Measurements from ENCODE around the gene DMRTC2.

DMRTC2 gene

DNA sequence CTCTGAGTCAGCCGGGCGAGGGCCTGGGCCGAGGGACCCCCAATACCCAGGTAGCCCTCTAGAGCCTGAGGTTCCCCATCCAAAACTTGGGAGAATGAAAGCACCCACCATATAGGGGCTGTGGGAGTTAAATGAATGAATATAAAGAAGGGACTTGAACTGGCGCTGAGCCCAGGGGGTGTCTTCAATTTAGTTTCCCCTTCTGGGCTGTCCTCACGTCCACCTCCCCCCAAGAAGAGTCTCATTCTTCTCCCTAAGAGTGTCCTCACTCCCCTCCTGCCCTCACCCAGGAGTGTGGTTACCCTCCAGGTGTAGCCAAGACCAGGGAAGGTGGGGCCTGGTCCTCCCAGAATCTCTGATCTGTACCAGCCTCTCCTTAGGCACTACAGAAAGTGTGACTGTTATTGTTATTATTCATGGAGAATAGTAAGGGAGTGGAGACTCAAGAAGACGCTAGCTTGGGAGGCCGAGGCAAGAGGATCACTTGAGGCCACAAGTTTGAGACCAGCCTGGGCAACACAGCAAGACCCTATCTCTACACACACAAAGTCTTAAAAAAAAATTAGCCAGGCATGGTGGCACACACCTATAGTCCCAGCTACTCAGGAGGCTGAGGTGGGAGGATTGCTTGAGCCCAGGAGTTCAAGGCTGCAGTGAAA is 35.0 kb downstream of the DMRTC2 start:
- Histone ChIP-seq H3K27me3 (ENCODE audit: low read length) (no peaks in the 10 kb centered on the region), H3K79me2 (ENCODE audit: insufficient read depth, low read length) (peaks cover 38% of the 10 kb centered on the region), H4K20me1 (ENCODE audit: low read depth, low read length) (no peaks in the 10 kb centered on the region), H3F3A (ENCODE audit: insufficient read depth) (peaks cover 74% of the 10 kb centered on the region), H3K9me2 (replicated peaks; ENCODE audit: insufficient read depth, low read length) (no peaks in the 10 kb centered on the region), H3K4me3 (ENCODE audit: insufficient read depth, low read length, poor library complexity, severe bottlenecking) (peak overlapping the region; percentile 86), H2AFZ (ENCODE audit: low read depth, low read length, severe bottlenecking) (no peak overlapping the region), H3K4me2 (ENCODE audit: low read depth, low read length, poor library complexity, severe bottlenecking) (peak overlapping the region; percentile 98), H3K36me3 (ENCODE audit: low read length) (peaks cover 20% of the 10 kb centered on the region), H3K9me3 (ENCODE audit: insufficient read depth, low read length) (no peaks in the 10 kb centered on the region), H3K27ac (ENCODE audit: low read depth, low read length) (peak overlapping the region; percentile 100), H3K9ac (ENCODE audit: low read length) (peak overlapping the region; percentile 99)
- TF ChIP-seq, protein P1, sequence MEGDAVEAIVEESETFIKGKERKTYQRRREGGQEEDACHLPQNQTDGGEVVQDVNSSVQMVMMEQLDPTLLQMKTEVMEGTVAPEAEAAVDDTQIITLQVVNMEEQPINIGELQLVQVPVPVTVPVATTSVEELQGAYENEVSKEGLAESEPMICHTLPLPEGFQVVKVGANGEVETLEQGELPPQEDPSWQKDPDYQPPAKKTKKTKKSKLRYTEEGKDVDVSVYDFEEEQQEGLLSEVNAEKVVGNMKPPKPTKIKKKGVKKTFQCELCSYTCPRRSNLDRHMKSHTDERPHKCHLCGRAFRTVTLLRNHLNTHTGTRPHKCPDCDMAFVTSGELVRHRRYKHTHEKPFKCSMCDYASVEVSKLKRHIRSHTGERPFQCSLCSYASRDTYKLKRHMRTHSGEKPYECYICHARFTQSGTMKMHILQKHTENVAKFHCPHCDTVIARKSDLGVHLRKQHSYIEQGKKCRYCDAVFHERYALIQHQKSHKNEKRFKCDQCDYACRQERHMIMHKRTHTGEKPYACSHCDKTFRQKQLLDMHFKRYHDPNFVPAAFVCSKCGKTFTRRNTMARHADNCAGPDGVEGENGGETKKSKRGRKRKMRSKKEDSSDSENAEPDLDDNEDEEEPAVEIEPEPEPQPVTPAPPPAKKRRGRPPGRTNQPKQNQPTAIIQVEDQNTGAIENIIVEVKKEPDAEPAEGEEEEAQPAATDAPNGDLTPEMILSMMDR (IDR thresholded peaks at IDR 0.05; ENCODE audit: insufficient read depth, low read length, poor library complexity, severe bottlenecking) = no peak
- no peak for TF ChIP-seq EZH2phosphoT487 (conservative IDR thresholded peaks at IDR 0.05; ENCODE audit: low read length)

DNA sequence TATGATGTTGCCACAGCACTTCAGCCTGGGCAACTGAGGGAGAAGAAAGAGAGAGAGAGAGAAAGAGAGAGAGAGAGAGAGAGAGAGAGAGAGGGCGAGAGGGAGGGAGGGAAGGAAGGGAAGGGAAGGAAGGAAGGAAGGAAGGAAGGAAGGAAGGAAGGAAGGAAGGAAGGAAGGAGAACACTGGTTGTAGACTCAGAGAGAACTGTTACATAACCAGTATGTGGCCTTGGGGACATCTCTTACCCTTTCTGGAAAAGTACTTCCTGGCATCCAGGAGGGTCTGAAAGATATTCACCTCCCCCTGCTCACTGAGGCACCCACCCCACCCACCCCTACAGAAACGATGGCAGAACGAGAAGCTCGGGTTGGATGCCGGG is 35.5 kb downstream of the DMRTC2 start:
- peaks cover 43% of the 10 kb centered on the region for H3K79me2 ChIP-seq (ENCODE audit: insufficient read depth, low read length)
- peaks cover 20% of the 10 kb centered on the region for H3K36me3 ChIP-seq (ENCODE audit: low read length)
- no peaks in the 10 kb centered on the region for H3K9me3 ChIP-seq (ENCODE audit: insufficient read depth, low read length)
- no peak for TF ChIP-seq EZH2phosphoT487 (conservative IDR thresholded peaks at IDR 0.05; ENCODE audit: low read length)
- TF ChIP-seq, protein P1 (IDR thresholded peaks at IDR 0.05; ENCODE audit: insufficient read depth, low read length, poor library complexity, severe bottlenecking) = no peak
- no peaks in the 10 kb centered on the region for H3K27me3 ChIP-seq (ENCODE audit: low read length)
- H3K9me2 ChIP-seq (replicated peaks; ENCODE audit: insufficient read depth, low read length) = no peaks in the 10 kb centered on the region
- H2AFZ ChIP-seq (ENCODE audit: low read depth, low read length, severe bottlenecking) = no peak overlapping the region
- peak overlapping the region; percentile 99 for H3K9ac ChIP-seq (ENCODE audit: low read length)
- peak overlapping the region; percentile 98 for H3K4me2 ChIP-seq (ENCODE audit: low read depth, low read length, poor library complexity, severe bottlenecking)
- no peak overlapping the region for H3K4me3 ChIP-seq (ENCODE audit: insufficient read depth, low read length, poor library complexity, severe bottlenecking)
- H4K20me1 ChIP-seq (ENCODE audit: low read depth, low read length) = no peaks in the 10 kb centered on the region
- H3K27ac ChIP-seq (ENCODE audit: low read depth, low read length) = peak overlapping the region; percentile 100
- H3F3A ChIP-seq (ENCODE audit: insufficient read depth) = peaks cover 74% of the 10 kb centered on the region

DNA sequence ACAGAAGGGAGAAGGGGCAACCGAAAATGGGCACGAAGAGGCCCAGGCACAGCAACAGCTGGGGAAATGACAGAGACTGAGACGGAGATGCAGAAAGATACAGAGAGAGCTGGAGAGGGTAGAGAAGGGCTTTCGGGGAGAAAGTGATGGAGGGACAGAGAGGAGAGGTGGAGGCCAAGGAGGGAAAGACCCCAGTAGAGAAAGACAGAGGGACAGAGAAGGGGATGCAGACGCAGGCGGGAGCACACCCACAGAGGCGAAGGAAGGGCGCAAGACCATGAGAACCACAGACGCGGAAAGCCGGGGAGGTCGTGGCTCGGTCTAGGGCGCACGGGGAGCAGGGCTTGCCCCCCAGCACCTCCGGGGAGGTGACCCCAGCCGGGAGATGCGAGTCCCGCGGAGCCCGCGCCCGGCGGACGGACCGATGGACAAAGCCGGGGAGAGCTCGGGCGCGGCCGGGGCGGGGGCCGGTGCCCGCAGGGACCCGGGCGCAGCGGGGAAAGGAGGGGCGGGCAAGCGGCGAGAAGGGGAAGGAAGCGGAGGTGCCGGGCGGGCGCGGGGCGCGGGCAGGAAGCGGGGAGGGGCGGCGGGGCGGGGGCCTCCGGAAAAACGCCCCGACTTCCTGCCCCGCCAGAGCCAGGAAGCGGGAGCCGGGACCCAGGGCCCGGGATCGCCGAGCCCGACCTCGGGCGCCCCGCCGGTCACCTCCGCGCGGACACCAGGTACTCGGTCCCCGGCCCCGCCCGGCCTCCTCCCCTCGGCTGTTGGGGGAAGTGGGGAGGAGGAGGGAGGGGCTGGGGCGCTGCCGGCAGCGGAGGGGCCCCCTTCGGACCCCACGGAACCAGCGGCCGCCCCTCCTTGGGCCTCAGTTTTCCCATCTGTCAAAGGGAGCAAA is 38.0 kb downstream of the DMRTC2 start, which contains the start of gene ARHGEF1:
TSS of gene ARHGEF1 (plus strand) at position 617 of the 895 bp plus-strand sequence. CDS start 4,899 bp downstream, outside the sequence.
- peak within 1 kb of the TSS; percentile 65 for H3K4me3 ChIP-seq (ENCODE audit: insufficient read depth, low read length, poor library complexity, severe bottlenecking)
- H3K79me2 ChIP-seq (ENCODE audit: insufficient read depth, low read length) = peaks cover 60% of the 10 kb centered on the region
- H3K27me3 ChIP-seq (ENCODE audit: low read length) = no peaks in the 10 kb centered on the region
- no peaks in the 10 kb centered on the region for H3K9me3 ChIP-seq (ENCODE audit: insufficient read depth, low read length)
- H3K4me2 ChIP-seq (ENCODE audit: low read depth, low read length, poor library complexity, severe bottlenecking) = peak within 1 kb of the TSS; percentile 68
- H3K9me2 ChIP-seq (replicated peaks; ENCODE audit: insufficient read depth, low read length) = no peaks in the 10 kb centered on the region
- peak within 1 kb of the TSS; percentile 89 for H3K9ac ChIP-seq (ENCODE audit: low read length)
- H3K27ac ChIP-seq (ENCODE audit: low read depth, low read length) = peak within 1 kb of the TSS; percentile 100
- no peaks in the 10 kb centered on the region for H4K20me1 ChIP-seq (ENCODE audit: low read depth, low read length)
- peaks cover 59% of the 10 kb centered on the region for H3F3A ChIP-seq (ENCODE audit: insufficient read depth)
- no peak within 1 kb of the TSS for H2AFZ ChIP-seq (ENCODE audit: low read depth, low read length, severe bottlenecking)
- no peak for TF ChIP-seq EZH2phosphoT487 (conservative IDR thresholded peaks at IDR 0.05; ENCODE audit: low read length)
- TF ChIP-seq, protein P1 (IDR thresholded peaks at IDR 0.05; ENCODE audit: insufficient read depth, low read length, poor library complexity, severe bottlenecking) = no peak
- H3K36me3 ChIP-seq (ENCODE audit: low read length) = peaks cover 18% of the 10 kb centered on the region

Data from SU-DHL-6 (cell line).